ENCODE measurements around the gene LPCAT3. TPM values are rescaled to one million over a fixed set of nuclear protein-coding genes. Genes with fewer than 3 reads are reported as not detected.

The LPCAT3 gene
- total RNA-seq, 1 donor from 2014 or later, result 18.8 TPM

- no peak overlapping the region for H3K4me3 Mint-ChIP-seq (ENCODE audit: unreplicated experiment)
- no peaks in the 10 kb centered on the region for H3K36me3 Mint-ChIP-seq (ENCODE audit: low read depth)
- no peak for DNase-seq (ENCODE audit: low spot score)
- H3K4me1 Mint-ChIP-seq (ENCODE audit: low read depth), result no peaks in the 10 kb centered on the region
- H3K27ac Mint-ChIP-seq (ENCODE audit: unreplicated experiment), result no peak overlapping the region
- peaks cover 6% of the 10 kb centered on the region for H3K27me3 Mint-ChIP-seq (ENCODE audit: low read depth)
- H3K9me3 Mint-ChIP-seq (ENCODE audit: low read depth), result no peaks in the 10 kb centered on the region
- TF ChIP-seq, protein P1, sequence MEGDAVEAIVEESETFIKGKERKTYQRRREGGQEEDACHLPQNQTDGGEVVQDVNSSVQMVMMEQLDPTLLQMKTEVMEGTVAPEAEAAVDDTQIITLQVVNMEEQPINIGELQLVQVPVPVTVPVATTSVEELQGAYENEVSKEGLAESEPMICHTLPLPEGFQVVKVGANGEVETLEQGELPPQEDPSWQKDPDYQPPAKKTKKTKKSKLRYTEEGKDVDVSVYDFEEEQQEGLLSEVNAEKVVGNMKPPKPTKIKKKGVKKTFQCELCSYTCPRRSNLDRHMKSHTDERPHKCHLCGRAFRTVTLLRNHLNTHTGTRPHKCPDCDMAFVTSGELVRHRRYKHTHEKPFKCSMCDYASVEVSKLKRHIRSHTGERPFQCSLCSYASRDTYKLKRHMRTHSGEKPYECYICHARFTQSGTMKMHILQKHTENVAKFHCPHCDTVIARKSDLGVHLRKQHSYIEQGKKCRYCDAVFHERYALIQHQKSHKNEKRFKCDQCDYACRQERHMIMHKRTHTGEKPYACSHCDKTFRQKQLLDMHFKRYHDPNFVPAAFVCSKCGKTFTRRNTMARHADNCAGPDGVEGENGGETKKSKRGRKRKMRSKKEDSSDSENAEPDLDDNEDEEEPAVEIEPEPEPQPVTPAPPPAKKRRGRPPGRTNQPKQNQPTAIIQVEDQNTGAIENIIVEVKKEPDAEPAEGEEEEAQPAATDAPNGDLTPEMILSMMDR (IDR thresholded peaks at IDR 0.05), result no peak
Observed at GRCh38 chr12:7026854-7027253, 8.6 kb upstream of the LPCAT3 start.

GRCh38 chr12:7023114-7023513, 4.8 kb upstream of the LPCAT3 start:
- Mint-ChIP-seq H3K4me1 (ENCODE audit: low read depth) (peaks cover 8% of the 10 kb centered on the region), H3K36me3 (ENCODE audit: low read depth) (no peaks in the 10 kb centered on the region), H3K27ac (ENCODE audit: unreplicated experiment) (no peak overlapping the region), H3K4me3 (ENCODE audit: unreplicated experiment) (no peak overlapping the region), H3K27me3 (ENCODE audit: low read depth) (peaks cover 6% of the 10 kb centered on the region), H3K9me3 (ENCODE audit: low read depth) (no peaks in the 10 kb centered on the region)
- TF ChIP-seq, protein P1 (IDR thresholded peaks at IDR 0.05), result no peak
- no peak for DNase-seq (ENCODE audit: low spot score)

- TF ChIP-seq, protein P1 (IDR thresholded peaks at IDR 0.05), result no peak
- Mint-ChIP-seq H3K36me3 (ENCODE audit: low read depth) (no peaks in the 10 kb centered on the region), H3K27me3 (ENCODE audit: low read depth) (peaks cover 6% of the 10 kb centered on the region), H3K4me3 (ENCODE audit: unreplicated experiment) (no peak overlapping the region), H3K9me3 (ENCODE audit: low read depth) (no peaks in the 10 kb centered on the region), H3K4me1 (ENCODE audit: low read depth) (peaks cover 17% of the 10 kb centered on the region), H3K27ac (ENCODE audit: unreplicated experiment) (no peak overlapping the region)
- DNase-seq (ENCODE audit: low spot score), result no peak
Observed at GRCh38 chr12:7021956-7022355, 3.7 kb upstream of the LPCAT3 start.

DNA sequence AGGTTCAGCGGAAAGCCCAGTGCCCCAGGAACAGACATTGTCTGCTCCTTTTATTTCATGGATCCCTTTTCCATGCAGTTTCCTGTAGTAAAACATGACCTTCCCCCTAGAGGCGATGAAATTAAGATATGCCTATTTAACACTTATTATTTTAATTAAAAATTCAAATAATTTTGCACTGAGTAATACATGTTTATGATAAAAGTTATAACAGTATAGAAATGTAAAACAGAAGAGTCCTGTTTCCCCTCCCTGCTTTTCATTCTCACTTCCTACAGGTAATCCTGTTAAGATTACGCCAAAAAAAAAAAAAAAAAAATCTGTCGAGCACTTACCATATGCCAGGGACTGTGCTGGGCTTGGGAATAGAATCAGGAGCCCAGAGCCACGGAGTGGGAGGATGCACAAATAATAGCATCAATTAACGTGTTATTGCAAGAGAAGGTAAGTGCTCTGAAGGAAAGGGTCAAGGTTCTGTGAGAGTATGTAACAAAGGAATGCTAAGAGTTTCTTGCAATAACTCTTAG, 830 bp upstream of the LPCAT3 start:
- H3K36me3 Mint-ChIP-seq (ENCODE audit: low read depth), result no peaks in the 10 kb centered on the region
- peak overlapping the region; percentile 93 for H3K4me3 Mint-ChIP-seq (ENCODE audit: unreplicated experiment)
- peaks cover 18% of the 10 kb centered on the region for H3K4me1 Mint-ChIP-seq (ENCODE audit: low read depth)
- no peaks in the 10 kb centered on the region for H3K9me3 Mint-ChIP-seq (ENCODE audit: low read depth)
- peak overlapping the region; percentile 79 for H3K27ac Mint-ChIP-seq (ENCODE audit: unreplicated experiment)
- TF ChIP-seq, protein P1 (IDR thresholded peaks at IDR 0.05), result peak; percentile 53
- DNase-seq (ENCODE audit: low spot score), result no peak
- H3K27me3 Mint-ChIP-seq (ENCODE audit: low read depth), result no peaks in the 10 kb centered on the region

GRCh38 chr12:7017870-7018349, 366 bp downstream of the LPCAT3 start:
- Mint-ChIP-seq H3K4me3 (ENCODE audit: unreplicated experiment) (peak overlapping the region; percentile 93), H3K27ac (ENCODE audit: unreplicated experiment) (peak overlapping the region; percentile 89), H3K27me3 (ENCODE audit: low read depth) (no peaks in the 10 kb centered on the region), H3K9me3 (ENCODE audit: low read depth) (no peaks in the 10 kb centered on the region), H3K36me3 (ENCODE audit: low read depth) (no peaks in the 10 kb centered on the region), H3K4me1 (ENCODE audit: low read depth) (peaks cover 18% of the 10 kb centered on the region)
- DNase-seq (ENCODE audit: low spot score), result no peak
- TF ChIP-seq, protein P1 (IDR thresholded peaks at IDR 0.05), result no peak

Measured in chondrocyte (in vitro differentiated cells).